Activated naive CD8-positive, alpha-beta T cell treated with anti-CD3 and anti-CD28 coated beads, Interleukin-2, amount 50 U/mL, for 24 hours (primary cell): Measurements from ENCODE around the gene MMP23B.

ENCODE experiments used
- ATAC-seq: fragments of 150-1000 bp; cut with Tn5 transposase; one replicate; pipeline ENCODE4 v1.10.0; 2021
- DNase-seq: peaks from one replicate; pipeline ENCODE4 v3.0.0; 2021
- H3K27ac Mint-ChIP-seq: one replicate; pipeline ENCODE4 v1.8.0; 2021; ENCODE audit warnings: mild to moderate bottlenecking, mixed read lengths
- H3K27me3 Mint-ChIP-seq: one replicate; pipeline ENCODE4 v1.8.0; 2021; ENCODE audit warnings: mixed read lengths
- H3K36me3 Mint-ChIP-seq: one replicate; pipeline ENCODE4 v1.8.0; 2021; ENCODE audit warnings: low read depth, mixed read lengths
- H3K4me1 Mint-ChIP-seq: one replicate; pipeline ENCODE4 v1.8.0; 2021; ENCODE audit warnings: mixed read lengths
- H3K4me3 Mint-ChIP-seq: one replicate; pipeline ENCODE4 v1.8.0; 2021; ENCODE audit warnings: mild to moderate bottlenecking, moderate library complexity, mixed read lengths
- H3K9me3 Mint-ChIP-seq: one replicate; pipeline ENCODE4 v1.8.0; 2021; ENCODE audit warnings: mixed read lengths

The MMP23B gene

DNA sequence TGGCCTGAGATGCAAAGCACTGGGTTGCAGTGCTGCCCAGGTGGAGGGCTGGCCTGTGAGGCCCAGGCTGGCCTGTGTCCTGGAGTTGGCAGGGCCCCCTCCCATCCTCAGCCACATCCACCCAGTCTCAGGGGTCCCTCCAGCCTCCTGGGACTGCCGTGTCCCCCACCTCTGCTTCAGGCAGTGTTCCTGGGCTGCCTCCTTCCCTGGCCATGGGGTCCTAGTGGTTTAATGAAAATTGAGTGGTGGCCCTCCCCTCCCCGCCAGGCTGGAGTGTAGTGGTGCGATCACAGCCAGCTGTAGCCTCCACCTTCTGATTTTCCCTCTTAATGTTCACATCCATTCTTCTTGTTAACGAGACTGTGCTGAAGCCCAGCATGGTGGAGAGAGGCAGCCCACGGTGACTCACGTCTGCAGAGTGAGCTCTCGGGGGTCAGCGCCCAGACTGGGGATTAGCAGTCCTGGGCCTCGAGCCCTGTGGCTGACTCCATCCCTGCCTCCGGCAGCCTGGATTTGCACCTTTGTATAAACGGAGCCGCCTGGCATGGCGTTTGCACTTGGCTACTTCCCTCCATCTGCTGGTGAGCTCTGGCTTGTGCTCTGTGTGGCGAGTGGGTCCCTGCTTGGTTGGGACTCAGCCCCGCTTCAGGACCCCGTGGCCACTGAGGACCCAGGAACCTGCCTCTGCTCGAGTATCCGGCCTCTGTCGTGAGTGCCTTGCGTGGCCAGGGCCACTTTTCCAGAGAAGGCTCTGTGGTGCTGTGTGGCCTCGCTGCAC lies 9.8 kb upstream of the MMP23B start:
- H3K9me3 Mint-ChIP-seq, result no peaks in the 10 kb centered on the region
- no peak overlapping the region for H3K4me3 Mint-ChIP-seq
- no peak overlapping the region for H3K27ac Mint-ChIP-seq
- no peak for ATAC-seq
- no peak for DNase-seq
- no peaks in the 10 kb centered on the region for H3K27me3 Mint-ChIP-seq
- peaks cover 4% of the 10 kb centered on the region for H3K36me3 Mint-ChIP-seq
- H3K4me1 Mint-ChIP-seq, result peaks cover 3% of the 10 kb centered on the region

DNA sequence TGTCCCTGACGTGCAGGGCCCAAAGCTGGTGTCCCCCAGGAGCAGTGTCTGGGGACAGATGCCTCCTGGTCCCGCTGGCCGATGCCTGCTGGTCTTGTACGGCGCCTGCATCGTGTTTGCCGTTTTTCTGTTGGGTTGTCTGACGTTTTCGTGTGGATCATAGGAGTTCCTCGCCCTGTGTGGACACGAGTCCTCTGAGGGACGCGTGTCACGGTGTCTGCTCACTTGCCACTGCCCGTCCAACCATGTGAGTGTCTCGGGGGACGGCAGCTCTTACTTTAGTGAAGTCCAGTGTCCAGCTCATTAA lies 9.2 kb upstream of the MMP23B start:
- Mint-ChIP-seq H3K27me3 (no peaks in the 10 kb centered on the region), H3K4me3 (no peak overlapping the region), H3K27ac (no peak overlapping the region), H3K4me1 (no peaks in the 10 kb centered on the region), H3K9me3 (no peaks in the 10 kb centered on the region), H3K36me3 (peaks cover under 1% of the 10 kb centered on the region)
- ATAC-seq (no peak), DNase-seq (no peak)

DNA sequence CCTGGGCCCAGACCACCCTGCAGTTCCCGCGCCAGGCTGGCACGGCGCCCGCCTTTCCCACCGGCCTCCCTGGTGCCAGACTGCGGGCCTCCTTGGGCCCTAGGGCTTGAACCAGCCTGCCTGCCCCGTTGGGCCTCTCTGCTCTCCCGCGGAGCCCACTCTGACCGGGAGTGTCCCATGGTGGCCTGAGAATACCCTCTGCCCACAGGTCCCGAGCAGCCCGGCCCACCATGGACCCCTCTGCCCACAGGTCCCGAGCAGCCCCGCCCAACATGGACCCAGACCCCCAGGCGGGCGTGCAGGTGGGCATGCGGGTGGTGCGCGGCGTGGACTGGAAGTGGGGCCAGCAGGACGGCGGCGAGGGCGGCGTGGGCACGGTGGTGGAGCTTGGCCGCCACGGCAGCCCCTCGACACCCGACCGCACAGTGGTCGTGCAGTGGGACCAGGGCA lies 8.8 kb upstream of the MMP23B start:
- no peak for DNase-seq
- Mint-ChIP-seq H3K27ac (no peak overlapping the region), H3K4me1 (no peaks in the 10 kb centered on the region)

DNA sequence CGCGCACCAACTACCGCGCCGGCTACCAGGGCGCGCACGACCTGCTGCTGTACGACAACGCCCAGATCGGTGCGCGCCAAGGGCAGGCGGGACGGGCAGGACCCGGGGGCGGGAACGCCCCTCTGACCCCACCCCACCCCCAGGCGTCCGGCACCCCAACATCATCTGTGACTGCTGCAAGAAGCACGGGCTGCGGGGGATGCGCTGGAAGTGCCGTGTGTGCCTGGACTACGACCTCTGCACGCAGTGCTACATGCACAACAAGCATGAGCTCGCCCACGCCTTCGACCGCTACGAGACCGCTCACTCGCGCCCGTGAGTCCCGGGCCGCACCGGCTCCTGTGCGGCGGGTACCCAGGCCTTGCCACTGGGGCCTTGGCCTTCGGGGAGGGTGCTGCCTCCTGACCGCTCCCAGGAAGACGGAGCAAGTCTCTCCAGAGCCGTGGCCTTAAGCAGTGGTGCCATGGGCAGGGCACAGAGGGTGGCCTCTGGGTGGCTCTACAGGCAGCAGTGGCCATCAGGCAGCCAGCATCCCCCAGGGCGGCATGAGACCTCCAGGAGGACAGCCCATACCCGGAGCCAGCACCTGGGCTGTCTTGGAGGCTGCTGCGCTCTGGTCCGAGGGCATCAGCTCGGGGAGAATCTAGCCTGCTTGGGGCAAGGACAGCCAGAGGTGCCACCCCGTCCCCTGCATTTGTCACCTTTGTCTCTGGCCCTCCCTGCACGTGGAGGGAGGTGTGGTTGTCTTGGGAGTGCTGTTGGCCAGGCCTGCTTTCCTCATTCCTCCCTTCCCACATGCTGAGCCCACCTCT lies 8.1 kb upstream of the MMP23B start:
- no peaks in the 10 kb centered on the region for H3K36me3 Mint-ChIP-seq
- H3K9me3 Mint-ChIP-seq, result no peaks in the 10 kb centered on the region
- no peaks in the 10 kb centered on the region for H3K4me1 Mint-ChIP-seq
- no peaks in the 10 kb centered on the region for H3K27me3 Mint-ChIP-seq
- ATAC-seq (no peak), DNase-seq (no peak)
- no peak overlapping the region for H3K27ac Mint-ChIP-seq
- H3K4me3 Mint-ChIP-seq, result no peak overlapping the region

More for the DNA sequence above, 8.8 kb upstream of the MMP23B start:
- Mint-ChIP-seq H3K27me3 (no peaks in the 10 kb centered on the region), H3K9me3 (no peaks in the 10 kb centered on the region), H3K36me3 (no peaks in the 10 kb centered on the region), H3K4me3 (no peak overlapping the region)
- ATAC-seq, result no peak

- Mint-ChIP-seq H3K4me1 (peaks cover under 1% of the 10 kb centered on the region), H3K9me3 (no peaks in the 10 kb centered on the region), H3K27ac (no peak overlapping the region), H3K36me3 (no peaks in the 10 kb centered on the region), H3K27me3 (no peaks in the 10 kb centered on the region), H3K4me3 (no peak overlapping the region)
- ATAC-seq, result no peak
- DNase-seq, result no peak
These were observed 7.2 kb upstream of the MMP23B start for GRCh38 chr1:1624443-1625403.

DNA sequence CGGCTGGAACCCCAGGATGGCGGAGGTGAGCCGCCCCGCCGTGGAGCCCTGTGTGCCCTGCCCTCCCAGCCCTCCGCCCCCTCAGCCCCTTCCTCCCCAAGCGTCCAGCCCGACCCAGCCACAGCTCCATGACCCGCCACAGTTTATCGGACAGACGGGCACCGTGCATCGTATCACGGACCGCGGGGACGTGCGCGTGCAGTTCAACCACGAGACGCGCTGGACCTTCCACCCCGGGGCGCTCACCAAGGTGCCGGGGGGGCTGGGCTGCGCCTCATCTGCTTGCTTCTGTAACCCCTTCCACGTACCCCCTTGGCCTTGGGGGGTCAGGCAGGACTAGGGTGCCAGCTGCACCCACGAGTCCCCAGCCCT lies 6.6 kb upstream of the MMP23B start:
- peaks cover 2% of the 10 kb centered on the region for H3K27me3 Mint-ChIP-seq
- H3K4me1 Mint-ChIP-seq, result peaks cover 5% of the 10 kb centered on the region
- H3K4me3 Mint-ChIP-seq, result no peak overlapping the region
- H3K36me3 Mint-ChIP-seq, result peaks cover 2% of the 10 kb centered on the region
- no peaks in the 10 kb centered on the region for H3K9me3 Mint-ChIP-seq
- no peak overlapping the region for H3K27ac Mint-ChIP-seq
- no peak for DNase-seq
- no peak for ATAC-seq

GRCh38 chr1:1625824-1626206 lies 6.2 kb upstream of the MMP23B start:
- H3K27me3 Mint-ChIP-seq, result peaks cover 3% of the 10 kb centered on the region
- peaks cover 2% of the 10 kb centered on the region for H3K36me3 Mint-ChIP-seq
- ATAC-seq (no peak), DNase-seq (no peak)
- peaks cover 6% of the 10 kb centered on the region for H3K4me1 Mint-ChIP-seq
- H3K9me3 Mint-ChIP-seq, result no peaks in the 10 kb centered on the region
- H3K4me3 Mint-ChIP-seq, result no peak overlapping the region
- H3K27ac Mint-ChIP-seq, result no peak overlapping the region

DNA sequence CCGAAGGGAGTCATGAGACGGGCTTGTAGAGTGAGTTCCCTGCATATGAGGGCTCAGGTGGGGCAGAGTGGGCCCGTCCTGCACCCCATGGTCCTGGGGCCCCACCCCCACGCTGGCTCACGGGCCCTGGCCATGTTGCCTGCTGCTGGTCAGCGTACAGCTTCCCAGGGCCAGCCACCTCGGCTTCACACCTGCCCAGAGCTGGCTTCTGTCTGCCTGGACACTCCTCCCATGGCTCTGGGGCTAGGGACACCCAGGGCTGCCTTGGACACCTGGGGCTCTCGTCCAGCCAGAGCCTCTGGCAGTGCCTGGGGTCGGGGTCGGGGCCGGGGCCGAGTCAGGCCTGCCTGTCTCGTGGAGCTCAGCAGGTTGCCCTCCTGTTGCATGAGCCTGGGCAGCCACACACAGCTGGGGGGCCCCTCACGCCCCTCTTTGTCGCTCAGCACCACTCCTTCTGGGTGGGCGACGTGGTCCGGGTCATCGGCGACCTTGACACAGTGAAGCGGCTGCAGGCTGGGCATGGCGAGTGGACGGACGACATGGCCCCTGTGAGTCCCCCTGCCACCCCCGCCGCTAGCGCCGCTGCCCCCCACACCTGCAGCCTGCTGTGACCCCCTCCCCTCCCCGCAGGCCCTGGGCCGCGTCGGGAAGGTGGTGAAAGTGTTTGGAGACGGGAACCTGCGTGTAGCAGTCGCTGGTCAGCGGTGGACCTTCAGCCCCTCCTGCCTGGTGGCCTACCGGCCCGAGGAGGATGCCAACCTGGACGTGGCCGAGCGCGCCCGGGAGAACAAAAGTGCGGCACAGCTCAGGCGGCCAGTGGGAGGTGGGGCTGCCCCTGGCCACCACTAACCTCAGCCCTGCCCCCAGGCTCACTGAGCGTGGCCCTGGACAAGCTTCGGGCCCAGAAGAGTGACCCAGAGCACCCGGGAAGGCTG lies 5.5 kb upstream of the MMP23B start:
- no peaks in the 10 kb centered on the region for H3K9me3 Mint-ChIP-seq
- H3K4me1 Mint-ChIP-seq, result peaks cover 6% of the 10 kb centered on the region
- H3K36me3 Mint-ChIP-seq, result peaks cover 2% of the 10 kb centered on the region
- H3K27ac Mint-ChIP-seq, result no peak overlapping the region
- no peak overlapping the region for H3K4me3 Mint-ChIP-seq
- DNase-seq, result no peak
- ATAC-seq, result no peak
- H3K27me3 Mint-ChIP-seq, result peaks cover 3% of the 10 kb centered on the region

- DNase-seq (no peak), ATAC-seq (no peak)
- Mint-ChIP-seq H3K27ac (no peak overlapping the region), H3K4me1 (peaks cover 6% of the 10 kb centered on the region), H3K4me3 (no peak overlapping the region), H3K27me3 (peaks cover 3% of the 10 kb centered on the region), H3K36me3 (peaks cover 2% of the 10 kb centered on the region), H3K9me3 (no peaks in the 10 kb centered on the region)
These were observed 4.6 kb upstream of the MMP23B start for GRCh38 chr1:1627261-1627828.

- Mint-ChIP-seq H3K4me1 (peaks cover 6% of the 10 kb centered on the region), H3K27me3 (peaks cover 3% of the 10 kb centered on the region), H3K36me3 (peaks cover 2% of the 10 kb centered on the region), H3K27ac (no peak overlapping the region), H3K4me3 (peak overlapping the region; percentile 24), H3K9me3 (no peaks in the 10 kb centered on the region)
- no peak for DNase-seq
- no peak for ATAC-seq
These were observed 3.9 kb upstream of the MMP23B start for GRCh38 chr1:1627829-1628753.

DNA sequence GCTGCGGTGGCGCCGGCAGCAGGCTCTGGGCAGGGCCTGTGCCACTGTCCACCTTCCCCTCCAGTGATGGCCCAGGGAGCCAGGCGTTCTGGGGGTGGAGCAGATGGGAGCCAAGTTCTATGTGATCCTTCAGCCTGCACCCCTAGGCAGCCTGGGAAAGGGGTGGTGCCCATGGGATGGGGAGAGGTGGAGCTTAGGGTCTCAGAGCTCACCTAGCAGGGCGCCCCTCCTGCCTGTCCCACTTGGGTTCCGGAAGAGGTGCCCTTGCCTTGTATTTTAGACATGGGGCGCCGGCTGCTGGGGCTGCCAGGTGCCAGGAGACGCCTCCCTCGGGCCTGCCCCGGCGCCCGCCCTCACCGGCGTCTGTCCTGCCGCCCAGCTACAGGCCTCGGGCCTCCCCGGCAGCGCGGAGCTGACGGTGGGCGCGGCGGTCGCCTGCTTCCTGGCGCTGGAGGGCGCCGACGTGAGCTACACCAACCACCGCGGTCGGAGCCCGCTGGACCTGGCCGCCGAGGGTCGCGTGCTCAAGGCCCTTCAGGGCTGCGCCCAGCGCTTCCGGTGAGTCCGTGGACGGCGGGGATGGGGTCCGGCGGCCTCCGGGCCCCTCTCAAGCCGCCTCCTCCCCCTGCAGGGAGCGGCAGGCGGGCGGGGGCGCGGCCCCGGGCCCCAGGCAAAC lies 3.1 kb upstream of the MMP23B start:
- ATAC-seq, result peak; percentile 17
- Mint-ChIP-seq H3K27me3 (peaks cover 3% of the 10 kb centered on the region), H3K9me3 (no peaks in the 10 kb centered on the region), H3K4me3 (peak overlapping the region; percentile 24), H3K4me1 (peaks cover 6% of the 10 kb centered on the region), H3K27ac (no peak overlapping the region), H3K36me3 (peaks cover 2% of the 10 kb centered on the region)
- DNase-seq, result peak; percentile 50

DNA sequence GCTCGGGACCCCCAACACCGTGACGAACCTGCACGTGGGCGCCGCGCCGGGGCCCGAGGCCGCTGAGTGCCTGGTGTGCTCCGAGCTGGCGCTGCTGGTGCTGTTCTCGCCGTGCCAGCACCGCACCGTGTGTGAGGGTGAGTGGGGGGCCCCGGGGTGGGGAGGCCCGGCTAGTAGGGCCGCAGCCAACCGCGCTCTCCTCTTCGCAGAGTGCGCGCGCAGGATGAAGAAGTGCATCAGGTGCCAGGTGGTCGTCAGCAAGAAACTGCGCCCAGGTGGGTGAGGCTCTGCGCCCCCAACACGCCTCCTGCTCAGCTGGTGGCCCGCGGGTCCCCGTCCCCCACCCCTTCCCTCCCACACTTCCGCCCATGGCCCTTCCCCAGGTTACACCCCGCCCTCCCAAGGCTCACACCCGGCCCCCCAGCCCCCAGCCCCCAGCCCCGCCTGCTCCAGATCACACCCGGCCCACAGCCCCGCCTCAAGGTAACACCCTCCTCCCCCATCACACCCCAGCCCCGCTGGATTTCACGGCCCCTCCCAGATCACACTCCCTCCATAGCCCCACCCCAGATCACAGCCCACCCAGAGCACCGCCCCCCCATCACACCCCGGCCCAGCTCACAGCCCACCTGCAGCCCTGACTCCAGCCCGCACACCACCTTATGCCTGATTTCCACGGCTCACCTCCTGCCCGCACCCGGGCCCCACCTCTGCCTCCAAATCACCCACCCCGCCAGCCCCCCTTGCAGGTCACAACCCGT lies 2.4 kb upstream of the MMP23B start:
- DNase-seq (peak; percentile 60), ATAC-seq (peak; percentile 27)
- H3K4me1 Mint-ChIP-seq, result peaks cover 6% of the 10 kb centered on the region
- H3K27ac Mint-ChIP-seq, result peak overlapping the region; percentile 46
- H3K4me3 Mint-ChIP-seq, result peak overlapping the region; percentile 43
- no peaks in the 10 kb centered on the region for H3K9me3 Mint-ChIP-seq
- H3K27me3 Mint-ChIP-seq, result peaks cover 3% of the 10 kb centered on the region
- peaks cover 2% of the 10 kb centered on the region for H3K36me3 Mint-ChIP-seq
